ENCODE data around the gene PIAS1.

PIAS1 gene

DNA sequence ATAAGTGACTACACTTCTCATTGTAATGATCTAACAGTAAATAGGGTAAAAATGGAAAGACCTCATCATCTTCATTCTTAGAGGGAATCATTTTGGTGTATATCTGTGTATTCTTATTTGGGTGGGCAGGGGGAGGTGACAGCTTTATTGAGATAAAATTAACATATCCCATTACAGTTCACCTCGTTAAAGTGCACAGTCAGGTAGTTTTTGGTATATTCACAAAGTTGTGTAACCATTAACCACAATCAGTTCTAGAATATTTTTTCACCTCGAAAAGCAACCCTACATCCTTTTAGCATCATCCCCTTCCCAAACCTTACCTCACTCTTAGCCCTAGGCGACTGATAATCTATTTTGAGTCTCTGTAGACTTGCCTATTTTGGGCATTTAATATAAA, 8.1 kb downstream of the PIAS1 start:
- no peak overlapping the region for H3K4me3 ChIP-seq (ENCODE audit: low read depth, low read length)

DNA sequence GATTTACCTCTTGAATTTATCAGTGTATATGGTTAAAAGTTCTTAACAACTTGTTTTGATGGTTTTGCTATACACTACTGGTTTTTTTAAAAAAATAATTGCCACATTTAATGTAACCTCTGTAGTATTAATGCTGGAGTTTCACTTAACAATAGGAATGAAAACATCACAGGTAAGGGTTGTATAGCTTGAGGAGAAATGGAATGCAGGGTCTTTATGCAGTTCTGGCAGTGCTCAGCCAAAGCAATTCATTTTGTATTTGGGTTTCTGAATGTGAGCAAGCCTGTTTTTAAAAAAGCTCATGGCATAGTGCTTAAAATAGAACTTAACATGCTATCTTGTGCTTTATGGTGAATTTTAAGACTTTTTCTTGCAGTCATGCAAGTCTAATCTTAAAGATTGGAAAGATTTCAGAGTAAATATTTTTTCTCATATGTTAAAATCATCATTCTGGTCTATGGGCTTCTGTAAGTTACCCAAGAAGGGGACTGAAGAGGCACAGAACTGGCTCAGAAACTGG, 8.9 kb downstream of the PIAS1 start:
- H3K4me3 ChIP-seq (ENCODE audit: low read depth, low read length), result no peak overlapping the region

DNA sequence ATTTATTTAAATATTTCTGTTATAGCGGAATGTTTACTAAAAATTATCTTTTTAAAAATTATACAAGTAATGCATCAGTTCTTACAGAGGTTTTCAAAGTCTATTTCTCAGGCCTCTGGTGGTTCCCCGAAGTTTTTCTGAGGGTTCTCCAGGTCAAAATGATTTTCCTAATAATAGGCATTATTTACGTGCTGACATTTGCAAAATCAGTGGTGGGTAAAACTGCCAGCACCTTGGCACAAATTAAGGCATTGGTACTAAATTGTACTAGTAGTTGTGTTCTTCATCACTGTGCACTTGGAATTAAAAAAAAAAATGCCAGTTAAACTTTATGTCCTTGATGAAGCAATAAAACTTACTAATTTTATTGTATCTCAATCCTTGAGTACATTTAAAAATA, 9.5 kb downstream of the PIAS1 start:
- H3K4me3 ChIP-seq (ENCODE audit: low read depth, low read length), result no peak overlapping the region

DNA sequence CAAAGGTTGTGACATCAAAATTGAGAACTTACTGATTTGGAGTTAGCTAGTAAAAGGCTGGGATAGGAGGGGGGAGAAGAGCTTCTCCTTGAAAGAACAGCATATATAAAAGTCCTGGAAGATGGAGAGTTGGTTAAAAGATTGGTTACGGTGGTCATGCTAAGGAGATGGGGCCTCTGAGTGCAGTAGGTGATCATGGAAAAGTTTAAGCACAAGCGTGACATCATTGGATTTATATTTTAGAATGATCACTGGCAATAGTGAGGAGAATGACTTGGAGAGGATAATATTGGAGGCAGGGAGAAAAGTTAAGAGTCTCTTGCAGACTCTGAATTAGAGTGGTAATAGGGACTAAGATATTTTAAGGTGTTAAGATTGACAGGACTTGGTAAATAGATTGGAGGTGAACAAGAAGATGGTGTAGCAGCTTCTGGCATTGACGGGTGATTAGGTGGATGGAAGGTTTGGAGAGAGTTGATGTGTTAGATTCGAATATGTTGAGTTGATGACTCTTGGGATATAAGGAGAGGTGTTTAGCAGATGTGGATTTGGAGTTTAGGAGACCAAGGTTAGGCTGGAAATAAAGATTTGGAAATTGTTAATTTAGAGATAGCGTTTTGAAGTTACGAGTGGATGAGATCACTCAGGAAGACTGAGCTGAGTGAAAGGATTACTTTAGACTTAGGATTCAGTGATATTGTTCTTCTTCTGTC, 19.6 kb downstream of the PIAS1 start:
- H3K4me3 ChIP-seq (ENCODE audit: low read depth, low read length), result no peak overlapping the region

DNA sequence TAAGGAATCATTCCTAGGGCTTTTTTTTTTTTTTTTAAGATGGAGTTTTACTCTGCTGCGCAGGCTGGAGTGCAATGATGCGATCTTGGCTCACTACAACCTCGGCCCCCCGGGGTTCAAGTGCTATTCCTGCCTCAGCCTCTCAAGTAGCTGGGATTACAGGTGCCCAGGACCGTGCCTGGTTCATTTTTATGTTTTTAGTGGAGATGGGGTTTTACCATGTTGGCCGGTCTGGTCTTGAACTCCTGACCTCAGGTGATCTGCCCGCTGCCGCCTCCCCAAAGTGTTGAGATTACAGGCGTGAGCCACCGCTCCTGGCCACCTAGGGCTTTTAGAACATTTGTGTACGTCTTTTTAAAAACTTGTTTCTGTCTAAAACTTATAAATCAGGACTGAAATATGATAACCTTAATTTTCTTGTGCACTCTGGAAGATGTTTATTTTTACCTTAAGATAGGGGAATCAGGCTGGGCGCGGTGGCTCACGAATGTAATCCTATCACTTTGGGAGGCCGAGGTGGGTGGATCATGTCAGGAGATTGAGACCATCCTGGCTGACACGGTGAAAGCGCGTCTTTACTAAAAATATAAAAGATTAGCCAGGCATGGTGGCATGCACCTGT, 21.8 kb downstream of the PIAS1 start:
- H3K4me3 ChIP-seq (ENCODE audit: low read depth, low read length), result no peak overlapping the region

DNA sequence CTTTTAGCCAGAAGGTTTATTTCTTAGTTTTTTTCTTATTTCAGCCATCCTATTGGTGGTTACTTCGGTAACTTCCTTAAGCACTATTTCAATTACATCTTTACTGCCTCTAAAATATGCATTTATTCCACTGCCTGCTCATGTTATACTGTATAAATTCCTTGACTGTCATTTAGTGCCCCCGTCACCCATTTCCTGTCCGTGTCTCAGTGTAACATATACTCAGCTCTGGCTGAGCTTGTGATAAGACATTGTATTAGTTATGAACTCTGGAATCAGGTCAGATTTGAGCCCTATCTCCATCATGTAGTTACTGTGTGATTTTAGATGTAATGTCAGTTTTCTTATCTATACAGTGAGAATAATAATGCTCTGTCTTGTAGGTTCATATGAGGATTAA, 24.2 kb downstream of the PIAS1 start:
- H3K4me3 ChIP-seq (ENCODE audit: low read depth, low read length), result no peak overlapping the region

DNA sequence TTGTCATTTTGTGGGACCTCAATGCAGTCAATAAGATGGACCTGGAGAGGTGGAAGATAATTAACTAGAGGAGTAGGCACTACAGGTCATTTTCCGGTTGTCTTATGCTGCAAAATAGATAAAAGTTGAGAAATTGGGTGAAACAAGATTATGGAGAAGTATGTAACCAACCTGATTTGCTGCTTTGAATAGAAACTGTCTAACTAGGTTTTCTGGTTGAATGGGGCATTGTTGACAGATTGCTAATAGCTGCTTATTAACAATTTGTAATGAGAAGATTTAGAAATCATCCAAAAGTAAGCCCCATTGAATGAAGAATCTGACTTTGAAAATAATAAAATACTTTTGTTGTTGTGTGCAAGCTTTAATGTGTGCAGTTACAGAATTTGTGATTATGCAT, 26.2 kb downstream of the PIAS1 start:
- H3K4me3 ChIP-seq (ENCODE audit: low read depth, low read length), result no peak overlapping the region

DNA sequence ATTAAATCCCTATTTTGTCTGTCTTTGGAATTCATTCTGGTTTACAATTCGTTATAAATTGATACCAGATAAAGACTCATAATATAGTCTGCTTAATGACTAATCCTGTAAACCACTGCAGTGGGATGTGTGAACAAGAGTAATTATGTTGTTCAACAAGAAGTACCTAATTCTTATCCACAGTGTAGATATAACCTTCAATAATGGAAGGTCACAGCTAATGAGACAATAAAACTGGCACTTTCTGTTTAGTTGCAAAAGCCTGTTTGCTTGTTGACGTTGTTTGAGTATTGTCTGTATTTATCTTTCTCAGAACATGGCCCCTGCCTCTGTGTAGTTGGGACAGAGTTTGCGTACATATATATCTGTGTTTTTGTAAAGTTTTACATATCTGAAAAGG, 26.7 kb downstream of the PIAS1 start:
- H3K4me3 ChIP-seq (ENCODE audit: low read depth, low read length), result no peak overlapping the region

DNA sequence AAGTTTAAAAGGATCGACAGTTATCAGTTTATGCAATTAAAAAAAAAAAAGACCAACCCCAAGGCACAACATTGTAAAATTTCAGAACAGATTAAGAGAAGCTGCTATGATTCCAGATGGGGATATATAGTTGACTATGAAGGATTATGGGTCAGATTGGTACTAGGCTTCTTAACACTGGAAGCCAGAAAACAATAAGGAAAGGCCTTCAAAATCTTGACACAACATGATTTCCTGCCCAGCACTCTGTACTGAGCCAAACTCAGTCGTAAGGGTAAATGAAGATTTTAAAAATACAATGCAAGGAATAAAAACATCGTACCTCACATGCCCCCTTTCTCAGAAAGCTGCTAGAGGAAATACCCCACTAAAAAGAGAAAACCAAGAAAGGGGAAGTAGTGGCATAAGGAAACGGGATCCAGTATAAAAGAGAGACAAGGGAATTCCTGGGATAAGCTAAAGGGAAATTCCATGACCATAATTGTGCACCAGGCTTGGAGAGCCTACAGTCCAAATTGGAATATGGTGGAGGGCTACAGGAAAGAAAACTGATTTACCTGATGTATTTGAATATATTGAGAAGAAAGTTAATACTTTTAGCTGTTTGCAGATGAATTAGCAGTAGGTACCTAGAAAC, 27.9 kb downstream of the PIAS1 start:
- H3K4me3 ChIP-seq (ENCODE audit: low read depth, low read length), result no peak overlapping the region

DNA sequence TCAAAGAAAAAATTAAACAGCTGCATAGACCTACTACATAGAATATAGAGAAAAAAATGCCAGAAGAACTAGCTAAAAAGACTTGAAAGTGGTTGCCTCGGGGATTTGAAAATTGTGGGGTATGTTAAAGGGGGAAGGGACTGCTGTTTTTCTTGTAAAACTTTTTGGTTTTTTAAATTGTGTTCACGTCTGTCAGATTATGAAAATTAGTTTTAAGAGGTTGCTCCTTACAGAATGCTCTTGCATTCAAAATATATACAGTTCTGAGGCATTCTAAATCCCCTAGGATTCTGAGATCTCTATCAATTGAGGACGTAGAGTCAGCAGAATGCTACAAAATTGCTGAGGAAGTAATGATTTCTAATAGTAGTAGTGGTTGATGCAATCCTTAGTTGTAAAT, 28.6 kb downstream of the PIAS1 start:
- no peak overlapping the region for H3K4me3 ChIP-seq (ENCODE audit: low read depth, low read length)

DNA sequence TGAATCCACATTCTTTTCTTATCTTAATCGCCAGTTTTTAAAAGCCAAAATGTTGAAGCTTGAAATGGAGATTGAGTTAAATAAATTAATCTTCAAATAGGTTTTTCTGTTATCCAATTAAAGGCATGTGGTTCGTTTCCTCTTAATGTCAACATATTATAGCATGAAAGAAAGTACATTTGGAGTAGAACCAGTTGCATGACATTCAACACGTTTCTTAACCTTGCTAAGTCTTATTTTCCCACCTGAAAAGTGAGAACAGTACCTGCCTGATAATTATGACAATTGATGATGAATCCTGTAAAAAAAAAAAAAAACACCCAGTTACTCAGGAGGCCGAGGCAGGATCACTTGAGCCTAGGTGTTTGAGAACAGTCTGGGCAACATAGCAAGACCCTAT, 29.3 kb downstream of the PIAS1 start:
- no peak overlapping the region for H3K4me3 ChIP-seq (ENCODE audit: low read depth, low read length)

DNA sequence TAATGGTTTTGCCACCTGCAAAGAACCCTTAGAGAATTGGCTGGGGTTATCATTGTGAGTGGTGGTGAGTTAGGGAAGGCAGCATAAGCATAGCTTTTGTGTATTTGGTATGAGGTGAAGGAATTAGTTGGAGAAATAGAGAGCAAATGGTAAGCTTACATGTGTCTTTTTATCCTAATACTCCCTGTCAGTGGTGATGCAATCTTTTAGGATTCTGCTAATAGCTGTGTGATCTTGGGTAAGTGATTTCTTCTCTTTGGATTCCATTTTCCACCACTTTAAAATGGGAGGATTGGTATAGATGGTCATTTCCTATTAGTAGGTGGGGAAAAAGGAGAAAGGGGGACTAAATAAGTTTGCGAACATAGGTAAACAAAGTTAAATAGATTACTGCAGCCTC, 30.9 kb downstream of the PIAS1 start:
- H3K4me3 ChIP-seq (ENCODE audit: low read depth, low read length), result no peak overlapping the region

DNA sequence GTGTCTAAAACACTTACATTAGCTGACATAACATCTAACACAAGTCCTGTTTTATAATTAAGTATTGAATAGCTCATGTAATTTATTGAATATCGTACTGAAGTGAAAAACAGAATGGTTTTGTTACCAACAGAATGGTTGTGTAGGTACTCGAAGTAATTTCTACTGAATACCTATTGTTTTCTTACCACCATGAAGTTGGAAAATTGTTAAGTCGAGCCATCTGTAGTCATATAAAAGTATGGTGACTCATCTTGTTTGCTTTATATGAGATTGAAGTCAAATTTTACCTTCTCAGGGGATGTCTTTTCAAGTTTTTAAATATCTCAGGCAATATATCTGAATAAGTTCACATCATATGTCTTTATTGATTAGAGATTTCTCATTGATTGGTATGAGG, 37.6 kb downstream of the PIAS1 start:
- no peak overlapping the region for H3K4me3 ChIP-seq (ENCODE audit: low read depth, low read length)

DNA sequence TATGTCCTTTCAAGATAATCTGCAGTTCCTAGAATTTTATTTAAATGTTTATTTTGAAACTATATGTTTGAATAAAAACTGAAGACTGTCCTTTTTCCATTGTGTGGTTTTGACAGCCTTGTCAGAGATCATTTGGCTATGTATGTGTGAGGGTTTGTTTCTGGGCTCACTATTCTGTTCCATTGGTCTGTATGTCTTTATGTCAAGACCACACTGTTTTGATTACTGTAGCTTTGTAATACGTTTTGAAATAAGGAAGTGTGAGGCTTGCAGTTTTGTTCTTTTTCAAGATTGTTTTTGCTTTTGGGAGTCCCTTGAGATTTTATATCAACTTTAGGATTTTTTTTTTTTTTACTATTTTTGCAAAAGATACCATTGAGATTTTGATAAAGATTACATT, 42.0 kb downstream of the PIAS1 start:
- no peak overlapping the region for H3K4me3 ChIP-seq (ENCODE audit: low read depth, low read length)

DNA sequence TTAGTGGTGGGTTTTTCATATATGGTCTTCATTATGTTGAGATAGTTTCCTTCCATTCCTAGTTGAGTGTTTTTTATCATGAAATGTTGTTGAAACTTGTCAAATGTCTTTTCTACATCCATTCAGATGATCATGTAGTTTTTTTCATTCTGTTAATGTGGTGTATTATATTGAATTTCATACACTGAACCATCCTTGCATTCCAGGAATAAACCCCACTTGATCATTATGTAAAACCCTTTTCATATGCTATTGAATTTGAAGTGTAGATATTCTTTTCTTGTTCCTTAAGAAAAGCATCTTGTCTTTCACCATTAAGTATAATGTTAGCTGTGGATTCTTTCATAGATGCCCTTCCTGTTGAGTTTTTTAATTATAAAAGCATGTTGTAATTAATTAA, 42.9 kb downstream of the PIAS1 start:
- no peak overlapping the region for H3K4me3 ChIP-seq (ENCODE audit: low read depth, low read length)

DNA sequence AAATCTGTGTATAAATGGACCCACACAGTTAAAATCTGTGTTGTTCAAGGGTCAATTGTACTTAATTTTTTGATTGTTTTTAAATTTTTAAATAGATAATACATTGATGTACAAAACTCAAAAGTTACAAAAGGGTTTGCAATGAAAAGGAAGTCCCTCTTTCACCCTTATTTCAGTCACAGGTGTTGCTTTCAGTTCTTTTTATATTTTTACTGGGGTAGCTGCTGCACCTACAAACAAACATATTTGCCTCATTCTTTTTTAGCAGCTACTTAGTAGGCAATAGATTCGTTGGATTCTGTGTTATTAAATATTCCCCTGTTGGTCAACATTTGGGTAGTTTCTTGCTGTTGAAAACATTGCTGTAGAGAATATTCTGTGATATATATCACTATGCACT, 44.4 kb downstream of the PIAS1 start:
- no peak overlapping the region for H3K4me3 ChIP-seq (ENCODE audit: low read depth, low read length)

DNA sequence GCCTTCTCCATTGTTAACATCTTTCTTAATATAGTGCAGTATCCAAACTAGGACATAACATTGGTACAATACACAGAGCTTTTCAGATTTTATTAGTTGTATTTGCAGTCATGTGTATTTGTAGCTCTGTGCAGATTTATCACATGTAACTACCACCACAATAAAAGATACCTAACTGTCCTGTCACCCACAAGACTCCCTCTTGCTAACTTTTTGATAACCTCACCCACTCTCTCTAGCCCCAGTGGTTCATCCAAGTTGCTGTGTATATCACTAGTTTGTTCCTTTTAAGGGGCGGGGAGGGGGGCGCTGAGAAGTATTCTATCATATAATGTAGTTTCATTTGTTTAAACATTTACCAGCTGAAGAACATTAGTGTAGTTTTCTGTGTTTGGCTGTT, 46.1 kb downstream of the PIAS1 start:
- no peak overlapping the region for H3K4me3 ChIP-seq (ENCODE audit: low read depth, low read length)

DNA sequence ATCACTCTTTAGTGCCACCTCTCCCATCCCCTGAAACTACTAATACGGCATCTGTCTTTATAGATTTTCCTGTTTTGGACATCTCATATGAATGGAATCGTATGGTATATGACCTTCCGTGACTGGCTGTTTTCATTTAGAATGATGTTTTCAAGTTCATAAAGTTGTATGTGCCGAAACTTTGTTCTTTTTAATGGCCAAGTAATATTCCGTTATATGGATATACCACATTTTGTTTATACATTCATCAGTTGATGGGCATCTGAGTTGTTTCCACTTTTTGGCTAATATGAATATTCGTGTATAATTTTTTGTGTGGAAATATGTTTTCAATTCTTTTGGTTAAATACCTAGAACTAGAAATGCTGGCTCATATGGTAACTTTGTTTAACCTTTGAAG, 49.5 kb downstream of the PIAS1 start:
- H3K4me3 ChIP-seq (ENCODE audit: low read depth, low read length), result no peak overlapping the region

DNA sequence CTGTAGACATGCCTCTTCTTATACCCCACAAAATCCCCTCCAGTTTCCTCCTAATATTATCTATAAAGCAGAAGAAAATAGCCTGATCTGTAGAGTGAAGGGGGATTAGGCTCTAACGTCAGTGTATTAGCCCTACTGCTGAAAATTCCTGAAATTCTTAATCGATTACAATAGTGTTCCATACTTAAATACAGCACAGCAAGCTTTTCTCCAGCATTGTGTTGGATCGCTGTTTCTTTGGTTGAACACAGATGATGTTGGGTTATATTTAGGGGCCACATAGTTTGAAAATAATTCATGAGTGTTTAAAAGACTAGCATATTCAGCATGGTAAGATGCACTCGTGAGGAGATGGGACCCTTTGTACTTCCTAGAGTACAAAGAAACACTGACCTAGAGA, 52.5 kb downstream of the PIAS1 start:
- no peak overlapping the region for H3K4me3 ChIP-seq (ENCODE audit: low read depth, low read length)

DNA sequence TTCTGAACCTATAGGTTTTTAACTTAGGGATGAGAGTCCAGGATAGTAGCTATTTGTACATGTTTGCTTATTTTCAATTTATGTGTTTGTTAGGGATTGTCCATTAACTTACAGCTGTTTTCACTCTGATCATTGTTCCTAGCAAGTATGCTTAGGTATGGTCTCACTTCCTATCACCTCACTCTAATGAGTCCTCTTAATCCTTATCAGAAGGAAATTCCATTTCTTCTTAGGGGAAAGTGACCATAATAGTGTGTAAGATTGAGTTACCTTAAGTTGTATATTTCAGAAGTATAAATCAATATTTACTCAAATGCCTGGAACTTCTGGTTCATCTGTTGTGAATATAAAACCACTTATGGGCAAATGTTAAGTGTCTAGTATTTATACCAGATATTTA, 53.0 kb downstream of the PIAS1 start:
- no peak overlapping the region for H3K4me3 ChIP-seq (ENCODE audit: low read depth, low read length)

DNA sequence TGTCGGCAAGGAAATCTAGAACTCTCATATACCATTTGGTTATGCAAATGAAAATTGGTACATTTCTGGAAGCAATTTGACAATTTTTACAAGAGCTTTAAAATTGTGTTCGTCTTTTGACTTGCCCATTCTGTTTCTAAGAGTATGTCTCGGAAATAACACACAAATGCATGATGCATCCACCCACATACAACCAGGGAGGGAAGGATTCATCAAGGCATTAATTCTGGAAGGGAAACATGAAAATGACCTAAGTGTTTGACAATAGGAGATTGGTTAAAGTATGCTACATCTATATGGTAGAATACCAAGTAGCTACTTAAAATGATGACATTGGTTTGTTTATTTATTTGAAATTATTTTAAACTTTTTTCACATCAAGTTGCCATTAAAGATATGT, 58.6 kb downstream of the PIAS1 start:
- H3K4me3 ChIP-seq (ENCODE audit: low read depth, low read length), result no peak overlapping the region

DNA sequence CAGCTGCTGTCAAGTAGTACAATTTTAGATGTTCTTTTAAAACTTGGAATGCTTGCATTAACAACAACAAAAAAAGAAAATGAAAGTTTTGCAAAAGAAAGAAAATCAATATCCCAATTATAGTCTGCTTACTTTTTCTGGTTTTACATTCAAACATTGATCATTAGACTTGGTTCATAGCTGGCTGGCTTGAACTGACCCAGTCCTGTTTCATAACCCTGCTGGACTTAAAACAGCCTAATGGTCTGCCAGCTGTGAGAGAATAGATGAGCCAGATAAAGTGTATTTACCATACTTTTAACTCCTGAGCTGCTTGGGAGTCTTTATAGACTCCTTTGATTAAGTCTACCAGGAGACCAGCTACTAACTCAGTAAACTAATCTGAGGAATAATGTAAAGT, 59.2 kb downstream of the PIAS1 start:
- no peak overlapping the region for H3K4me3 ChIP-seq (ENCODE audit: low read depth, low read length)
